ENCODE results near the gene NCKAP5.

NCKAP5 gene

GRCh38 chr2:133157141-133157540, 411.1 kb downstream of the NCKAP5 start:
- Mint-ChIP-seq H3K4me3 (no peak overlapping the region), H3K27me3 (no peaks in the 10 kb centered on the region), H3K4me1 (no peaks in the 10 kb centered on the region), H3K27ac (no peak overlapping the region), H3K9me3 (peaks cover 0 to 12% of the 10 kb centered on the region in 2 donors)
- DNase-seq (no peak), ATAC-seq (no peak)

- no peak for DNase-seq
- H3K4me1 Mint-ChIP-seq: no peaks in the 10 kb centered on the region
- no peak overlapping the region for H3K4me3 Mint-ChIP-seq
- ATAC-seq: no peak
- H3K27me3 Mint-ChIP-seq: no peaks in the 10 kb centered on the region
- H3K27ac Mint-ChIP-seq: no peak overlapping the region
- H3K9me3 Mint-ChIP-seq: peaks cover 0 to 17% of the 10 kb centered on the region in 2 donors
These were observed 415.5 kb downstream of the NCKAP5 start for GRCh38 chr2:133152801-133153200.

- H3K27ac Mint-ChIP-seq: no peak overlapping the region
- peaks cover 5 to 16% of the 10 kb centered on the region in 2 donors for H3K9me3 Mint-ChIP-seq
- H3K27me3 Mint-ChIP-seq: no peaks in the 10 kb centered on the region
- no peaks in the 10 kb centered on the region for H3K4me1 Mint-ChIP-seq
- no peak for ATAC-seq
- DNase-seq: no peak
- no peak overlapping the region for H3K4me3 Mint-ChIP-seq
These were observed 420.1 kb downstream of the NCKAP5 start for GRCh38 chr2:133148187-133148586.

GRCh38 chr2:133146893-133147292, 421.4 kb downstream of the NCKAP5 start:
- ATAC-seq (no peak), DNase-seq (no peak)
- Mint-ChIP-seq H3K27ac (no peak overlapping the region), H3K4me1 (no peaks in the 10 kb centered on the region), H3K9me3 (peaks cover 5 to 17% of the 10 kb centered on the region in 2 donors), H3K4me3 (no peak overlapping the region), H3K27me3 (no peaks in the 10 kb centered on the region)

- Mint-ChIP-seq H3K4me1 (no peaks in the 10 kb centered on the region), H3K27ac (no peak overlapping the region), H3K27me3 (no peaks in the 10 kb centered on the region), H3K9me3 (peaks cover 0 to 21% of the 10 kb centered on the region in 2 donors), H3K4me3 (no peak overlapping the region)
- DNase-seq (no peak), ATAC-seq (no peak)
These were observed 424.6 kb downstream of the NCKAP5 start for GRCh38 chr2:133143645-133144044.

GRCh38 chr2:133142087-133142486, 426.2 kb downstream of the NCKAP5 start:
- peaks cover 5 to 30% of the 10 kb centered on the region in 2 donors for H3K9me3 Mint-ChIP-seq
- H3K4me1 Mint-ChIP-seq: no peaks in the 10 kb centered on the region
- H3K27ac Mint-ChIP-seq: no peak overlapping the region
- H3K27me3 Mint-ChIP-seq: no peaks in the 10 kb centered on the region
- no peak for DNase-seq
- H3K4me3 Mint-ChIP-seq: no peak overlapping the region
- ATAC-seq: no peak

GRCh38 chr2:133140620-133141019, 427.6 kb downstream of the NCKAP5 start:
- H3K9me3 Mint-ChIP-seq: peaks cover 5 to 30% of the 10 kb centered on the region in 2 donors
- H3K27me3 Mint-ChIP-seq: no peaks in the 10 kb centered on the region
- ATAC-seq (no peak), DNase-seq (no peak)
- H3K27ac Mint-ChIP-seq: no peak overlapping the region
- H3K4me1 Mint-ChIP-seq: no peaks in the 10 kb centered on the region
- no peak overlapping the region for H3K4me3 Mint-ChIP-seq

GRCh38 chr2:133139847-133140533, 428.3 kb downstream of the NCKAP5 start:
- Mint-ChIP-seq H3K27ac (no peak overlapping the region), H3K4me3 (no peak overlapping the region), H3K27me3 (no peaks in the 10 kb centered on the region), H3K9me3 (peaks cover 5 to 34% of the 10 kb centered on the region in 2 donors), H3K4me1 (no peaks in the 10 kb centered on the region)
- DNase-seq (no peak), ATAC-seq (no peak)

- H3K4me1 Mint-ChIP-seq: no peaks in the 10 kb centered on the region
- no peak overlapping the region for H3K27ac Mint-ChIP-seq
- no peak for ATAC-seq
- H3K4me3 Mint-ChIP-seq: no peak overlapping the region
- peaks cover 5 to 33% of the 10 kb centered on the region in 2 donors for H3K9me3 Mint-ChIP-seq
- DNase-seq: no peak
- H3K27me3 Mint-ChIP-seq: no peaks in the 10 kb centered on the region
These were observed 429.6 kb downstream of the NCKAP5 start for GRCh38 chr2:133138693-133139092.

GRCh38 chr2:133135035-133135654, 433.1 kb downstream of the NCKAP5 start:
- no peaks in the 10 kb centered on the region for H3K4me1 Mint-ChIP-seq
- H3K9me3 Mint-ChIP-seq: peaks cover 5 to 34% of the 10 kb centered on the region in 2 donors
- H3K27me3 Mint-ChIP-seq: no peaks in the 10 kb centered on the region
- no peak for DNase-seq
- no peak overlapping the region for H3K27ac Mint-ChIP-seq
- no peak overlapping the region for H3K4me3 Mint-ChIP-seq
- no peak for ATAC-seq

- H3K27me3 Mint-ChIP-seq: no peaks in the 10 kb centered on the region
- ATAC-seq (no peak), DNase-seq (no peak)
- H3K4me3 Mint-ChIP-seq: no peak overlapping the region
- H3K4me1 Mint-ChIP-seq: no peaks in the 10 kb centered on the region
- peaks cover 0 to 21% of the 10 kb centered on the region in 2 donors for H3K9me3 Mint-ChIP-seq
- H3K27ac Mint-ChIP-seq: no peak overlapping the region
These were observed 437.6 kb downstream of the NCKAP5 start for GRCh38 chr2:133130548-133131246.

- H3K27ac Mint-ChIP-seq: no peak overlapping the region
- DNase-seq (no peak), ATAC-seq (no peak)
- H3K4me3 Mint-ChIP-seq: no peak overlapping the region
- H3K4me1 Mint-ChIP-seq: no peaks in the 10 kb centered on the region
- H3K9me3 Mint-ChIP-seq: no peaks in the 10 kb centered on the region
- H3K27me3 Mint-ChIP-seq: no peaks in the 10 kb centered on the region
These were observed 443.8 kb downstream of the NCKAP5 start for GRCh38 chr2:133124446-133124845.

- H3K27me3 Mint-ChIP-seq: no peaks in the 10 kb centered on the region
These were observed 444.4 kb downstream of the NCKAP5 start for GRCh38 chr2:133123904-133124303.

GRCh38 chr2:133123393-133123792, 444.9 kb downstream of the NCKAP5 start:
- Mint-ChIP-seq H3K4me3 (no peak overlapping the region), H3K4me1 (no peaks in the 10 kb centered on the region), H3K9me3 (no peaks in the 10 kb centered on the region), H3K27me3 (no peaks in the 10 kb centered on the region), H3K27ac (no peak overlapping the region)
- DNase-seq (no peak), ATAC-seq (no peak)

More at GRCh38 chr2:133123904-133124303, 444.4 kb downstream of the NCKAP5 start:
- Mint-ChIP-seq H3K4me3 (no peak overlapping the region), H3K9me3 (no peaks in the 10 kb centered on the region), H3K4me1 (no peaks in the 10 kb centered on the region), H3K27ac (no peak overlapping the region)
- no peak for ATAC-seq
- DNase-seq: no peak

- H3K27me3 Mint-ChIP-seq: no peaks in the 10 kb centered on the region
- no peaks in the 10 kb centered on the region for H3K9me3 Mint-ChIP-seq
- ATAC-seq (no peak), DNase-seq (no peak)
- H3K4me1 Mint-ChIP-seq: no peaks in the 10 kb centered on the region
- no peak overlapping the region for H3K27ac Mint-ChIP-seq
- no peak overlapping the region for H3K4me3 Mint-ChIP-seq
These were observed 445.7 kb downstream of the NCKAP5 start for GRCh38 chr2:133122529-133122928.

- H3K9me3 Mint-ChIP-seq: peaks cover 0 to 4% of the 10 kb centered on the region in 2 donors
These were observed 448.0 kb downstream of the NCKAP5 start for GRCh38 chr2:133120310-133120709.

More at GRCh38 chr2:133120310-133120709, 448.0 kb downstream of the NCKAP5 start:
- ATAC-seq (no peak), DNase-seq (no peak)
- Mint-ChIP-seq H3K27me3 (no peaks in the 10 kb centered on the region), H3K4me1 (no peaks in the 10 kb centered on the region), H3K4me3 (no peak overlapping the region), H3K27ac (no peak overlapping the region)
